GM18951 (cell line): Measurements from ENCODE around the gene EIF4E3.

Experiments
- POLR2A ChIP-seq: IDR thresholded peaks from 4 replicates; pipeline ENCODE4 v1.6.1; 2011; ENCODE audit warnings: mild to moderate bottlenecking; ENCODE audit not compliant: insufficient read length, insufficient read depth; ENCODE audit errors: extremely low read depth
- in situ Hi-C: fragments of 300-500 bp; cut with MboI; formaldehyde crosslinking; loops from one replicate; pipeline ENCODE4 v1.12.0; 2022; ENCODE audit warnings: low sequenced_read_pairs, mixed read lengths, inconsistent platforms; ENCODE audit not compliant: unreplicated experiment

EIF4E3 gene

DNA sequence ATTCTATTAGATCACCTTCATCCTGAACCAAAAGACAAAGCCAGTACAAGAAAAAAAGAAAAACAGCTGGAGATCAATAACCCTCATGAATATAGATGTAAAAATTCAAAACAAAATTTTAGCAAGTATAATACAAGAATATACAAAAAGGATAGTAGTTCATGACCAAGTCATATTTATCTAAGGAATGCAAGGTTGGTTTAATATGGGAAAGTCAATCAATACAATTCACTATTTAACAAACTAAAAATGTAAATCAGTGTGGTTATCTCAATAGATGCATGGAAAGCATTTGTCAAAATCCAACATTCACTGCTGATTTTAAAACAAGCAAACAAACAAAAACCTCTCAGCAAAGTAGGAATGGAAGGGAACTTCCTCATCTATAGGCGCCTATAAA lies 17.4 kb upstream of the EIF4E3 start:
- no peak for TF ChIP-seq POLR2A
- in situ Hi-C loops = no loop called here

DNA sequence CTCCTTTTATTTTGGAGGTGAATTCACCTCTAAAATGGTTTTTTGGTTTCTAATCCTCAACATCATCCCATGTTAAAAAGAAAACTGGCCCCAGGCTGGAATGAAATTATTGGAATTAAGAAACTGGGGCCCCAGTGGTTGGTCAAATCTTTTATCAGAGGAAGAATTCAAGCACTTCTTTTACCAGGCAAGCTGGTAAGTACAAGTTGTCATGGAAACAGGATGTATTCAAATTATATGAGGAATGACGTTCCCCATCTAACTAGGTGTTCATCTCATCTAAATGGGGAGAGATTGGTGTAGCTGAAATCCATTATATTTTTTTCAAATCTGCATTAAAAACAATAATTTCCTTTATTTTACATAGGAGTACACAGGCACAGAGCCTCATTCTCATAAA lies 9.7 kb upstream of the EIF4E3 start:
- in situ Hi-C loops = no loop called here
- no peak for TF ChIP-seq POLR2A

DNA sequence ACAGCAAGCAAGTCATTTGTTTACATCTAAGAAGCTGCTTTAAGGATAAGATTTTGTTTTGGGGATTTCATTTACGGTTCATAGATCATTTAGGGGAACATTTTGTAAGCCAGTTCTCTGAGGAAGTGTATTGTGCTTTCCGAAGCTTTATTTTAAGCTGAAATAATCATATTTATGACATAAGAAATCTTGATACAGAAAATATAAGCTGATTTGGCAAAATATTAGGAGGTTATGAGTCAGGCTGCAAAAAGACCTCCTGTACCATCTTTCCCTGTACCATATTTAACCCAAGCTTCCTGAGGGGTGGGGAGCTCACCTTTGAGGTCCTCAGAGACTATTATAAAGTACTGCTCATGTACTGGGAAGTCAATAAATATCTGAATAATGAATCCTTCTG lies 8.1 kb upstream of the EIF4E3 start:
- in situ Hi-C loops = no loop called here
- TF ChIP-seq POLR2A = no peak

DNA sequence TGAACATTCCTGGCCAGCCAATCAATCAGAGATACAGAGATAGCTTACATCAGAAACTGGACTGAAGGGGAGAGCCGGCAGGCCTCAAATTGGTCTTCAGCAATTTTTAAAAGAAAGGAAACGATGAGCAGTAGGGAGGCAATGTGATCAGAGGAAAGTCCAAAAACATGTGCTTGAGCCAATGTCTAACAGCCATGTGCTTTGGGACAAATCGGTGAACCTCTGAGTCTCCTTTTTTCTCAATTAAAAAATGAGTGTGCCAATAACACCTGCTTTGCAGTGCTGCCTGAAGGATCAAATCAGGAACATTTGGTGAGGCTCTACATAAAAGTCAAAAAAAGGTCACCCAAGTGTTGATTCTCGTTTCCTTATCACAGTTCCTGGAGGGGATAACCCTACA lies 7.4 kb upstream of the EIF4E3 start:
- in situ Hi-C loops = no loop called here
- no peak for TF ChIP-seq POLR2A

DNA sequence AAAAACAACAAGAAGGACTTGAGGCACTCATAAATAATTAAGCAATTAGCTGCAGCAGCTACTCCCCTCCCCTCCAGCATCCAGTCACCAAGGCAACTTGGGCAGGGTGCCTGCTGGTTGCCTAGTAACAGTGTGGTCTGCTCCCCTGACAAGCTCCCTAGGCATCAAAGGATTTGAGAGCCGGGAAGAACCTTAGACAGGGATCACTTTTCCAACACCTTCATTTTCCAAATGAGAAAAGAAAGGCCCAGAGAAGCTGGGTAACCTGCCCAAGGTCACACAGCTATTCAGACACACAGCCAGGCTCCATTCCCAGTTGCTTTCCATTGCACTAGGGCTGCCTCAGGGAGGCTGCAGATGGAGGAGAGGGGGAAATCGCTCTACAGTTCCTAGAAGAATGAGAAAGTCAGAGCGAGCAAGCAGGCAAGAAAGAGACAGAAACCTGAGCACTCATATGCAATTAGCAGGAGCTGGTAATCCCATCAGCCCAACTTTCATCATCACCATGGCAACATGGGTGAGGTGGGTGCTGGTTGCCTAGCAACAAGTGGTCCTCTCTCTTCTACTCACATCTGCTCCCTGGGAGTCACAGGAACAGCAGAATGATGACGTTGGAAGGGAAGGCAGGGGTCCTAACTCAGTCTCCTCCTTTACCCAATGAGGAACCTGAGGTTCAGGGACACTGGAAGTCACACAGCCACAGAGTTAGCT lies 3.6 kb upstream of the EIF4E3 start:
- no peak for TF ChIP-seq POLR2A
- in situ Hi-C loops = no loop called here

DNA sequence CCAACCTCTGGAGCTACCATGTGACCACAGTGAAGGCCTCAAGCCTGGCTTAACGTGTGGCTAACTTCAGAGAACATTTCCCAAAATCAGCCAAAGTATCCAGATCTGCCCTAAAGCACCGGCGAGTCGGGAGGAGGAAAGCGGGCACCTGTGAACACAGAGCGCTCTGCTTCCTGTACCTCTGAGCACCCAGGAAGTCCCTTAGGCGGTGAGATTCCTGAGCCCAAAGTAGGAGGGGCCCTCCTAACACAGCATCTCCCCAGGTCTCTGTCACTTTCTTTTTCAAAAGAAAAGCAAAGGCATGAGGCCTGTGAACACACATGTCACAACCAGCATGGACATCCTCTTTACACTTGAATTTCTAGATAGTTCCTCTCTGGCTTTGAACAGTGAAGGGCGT lies 944 bp upstream of the EIF4E3 start:
- in situ Hi-C loops = no loop called here
- TF ChIP-seq POLR2A = no peak

DNA sequence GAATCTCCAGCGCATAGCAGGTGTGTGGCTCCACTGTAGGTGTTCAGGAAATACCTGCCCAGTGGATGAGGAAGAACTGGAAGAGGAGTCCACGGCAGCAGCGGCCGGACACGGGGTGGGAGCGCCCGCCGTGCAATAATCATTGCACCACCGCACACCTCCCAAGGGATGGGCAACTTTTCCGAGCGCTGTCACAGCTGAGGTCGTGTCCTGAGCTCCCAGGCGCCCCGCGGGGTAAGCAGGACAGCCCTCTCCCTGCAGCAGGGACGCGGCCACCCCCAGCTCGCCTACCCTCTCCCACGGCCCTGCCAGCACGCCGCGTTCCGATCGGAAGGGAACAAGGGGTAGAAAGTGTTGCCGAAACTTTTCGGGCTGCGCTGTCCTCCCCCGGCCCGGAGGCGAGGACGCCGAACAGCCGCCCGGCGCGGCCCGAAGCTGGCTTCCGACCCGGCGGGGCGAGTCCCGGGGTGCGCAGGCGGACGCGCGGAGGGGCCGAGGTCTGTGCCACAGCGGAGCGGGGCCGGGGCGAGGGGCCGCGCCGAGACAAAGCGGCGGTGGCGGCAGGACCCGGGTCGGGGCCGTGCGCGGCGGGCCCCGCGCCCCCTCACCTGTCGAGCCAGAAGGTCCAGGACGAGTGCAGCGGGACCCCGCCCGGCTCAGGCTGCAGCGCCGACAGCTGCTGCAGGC lies 475 bp downstream of the EIF4E3 start:
- in situ Hi-C loops = loop anchor here (25.0 kb wide), 1 partner anchor 1363 kb away; no protein-coding TSS in a partner anchor
- no peak for TF ChIP-seq POLR2A

DNA sequence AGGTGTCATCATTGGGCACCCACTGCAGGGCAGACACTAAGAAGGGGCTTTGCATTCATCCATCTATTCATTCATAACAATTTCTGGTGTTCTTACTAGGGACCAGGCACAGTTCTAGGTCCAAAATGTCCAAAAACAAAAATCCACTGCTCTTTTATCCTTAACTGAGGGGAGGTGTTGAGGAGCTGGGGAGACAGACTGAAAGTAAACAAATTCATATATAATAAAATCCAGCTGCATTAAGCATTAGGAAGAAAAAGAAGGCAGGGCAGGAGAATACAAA lies 1.1 kb downstream of the EIF4E3 start:
- in situ Hi-C loops = loop anchor here (25.0 kb wide), 1 partner anchor 1363 kb away; no protein-coding TSS in a partner anchor

DNA sequence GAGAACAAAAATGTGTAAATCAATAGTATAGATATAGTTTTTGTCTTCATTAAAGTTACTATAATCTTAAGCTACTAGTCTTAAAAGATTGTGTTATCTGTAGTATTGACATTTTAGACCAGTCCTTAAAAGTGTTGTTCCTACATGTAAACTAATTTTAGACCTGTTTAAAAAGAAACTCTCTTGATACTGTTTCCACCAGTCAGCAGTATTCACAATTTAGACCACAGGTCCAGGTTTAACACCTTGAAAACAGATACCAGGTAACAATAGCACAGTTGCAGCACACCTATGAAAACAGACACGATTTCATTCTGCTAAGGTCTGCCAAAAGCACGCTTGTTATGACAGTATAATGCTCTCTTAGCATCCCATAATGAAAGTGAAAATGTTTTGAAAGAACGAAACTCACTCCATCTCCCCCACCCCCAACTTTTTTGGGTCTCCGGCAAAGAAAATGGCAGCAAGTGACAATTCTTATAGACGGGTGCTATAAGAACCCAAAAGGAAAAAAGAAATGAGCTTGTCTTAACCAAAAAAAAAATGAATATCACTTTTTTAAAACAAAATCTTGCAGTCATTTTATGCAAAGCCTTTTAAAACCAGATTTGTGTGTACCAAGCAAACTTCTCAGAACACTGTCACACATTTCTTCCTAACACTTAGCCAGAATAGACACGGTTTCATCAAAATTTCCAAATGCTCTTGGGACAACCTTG lies 1.6 kb downstream of the EIF4E3 start:
- in situ Hi-C loops = loop anchor here (25.0 kb wide), 1 partner anchor 1364 kb away; no protein-coding TSS in a partner anchor

More for the DNA sequence above, 1.1 kb downstream of the EIF4E3 start:
- no peak for TF ChIP-seq POLR2A

DNA sequence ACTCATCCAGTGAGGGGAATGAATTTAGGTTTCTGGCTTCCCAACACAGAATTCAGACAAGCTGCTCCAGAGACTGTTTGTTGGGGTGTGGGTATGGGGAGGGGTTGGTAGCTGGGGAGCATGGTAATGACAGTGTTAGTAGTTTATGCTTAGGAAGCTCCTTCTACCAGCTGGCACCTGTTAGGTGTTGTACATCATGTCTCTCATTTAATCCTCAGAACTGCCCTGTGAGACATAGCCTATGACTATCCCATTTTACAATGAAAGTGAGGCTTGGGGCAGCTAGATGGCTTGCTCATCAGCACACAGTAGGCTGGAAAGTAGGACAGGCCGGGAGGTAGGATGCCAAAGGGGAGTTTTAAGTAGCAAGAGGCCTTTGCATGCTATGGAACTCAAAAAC lies 2.5 kb downstream of the EIF4E3 start:
- in situ Hi-C loops = loop anchor here (25.0 kb wide), 1 partner anchor 1365 kb away; no protein-coding TSS in a partner anchor
- TF ChIP-seq POLR2A = no peak

More for the DNA sequence above, 1.6 kb downstream of the EIF4E3 start:
- no peak for TF ChIP-seq POLR2A

DNA sequence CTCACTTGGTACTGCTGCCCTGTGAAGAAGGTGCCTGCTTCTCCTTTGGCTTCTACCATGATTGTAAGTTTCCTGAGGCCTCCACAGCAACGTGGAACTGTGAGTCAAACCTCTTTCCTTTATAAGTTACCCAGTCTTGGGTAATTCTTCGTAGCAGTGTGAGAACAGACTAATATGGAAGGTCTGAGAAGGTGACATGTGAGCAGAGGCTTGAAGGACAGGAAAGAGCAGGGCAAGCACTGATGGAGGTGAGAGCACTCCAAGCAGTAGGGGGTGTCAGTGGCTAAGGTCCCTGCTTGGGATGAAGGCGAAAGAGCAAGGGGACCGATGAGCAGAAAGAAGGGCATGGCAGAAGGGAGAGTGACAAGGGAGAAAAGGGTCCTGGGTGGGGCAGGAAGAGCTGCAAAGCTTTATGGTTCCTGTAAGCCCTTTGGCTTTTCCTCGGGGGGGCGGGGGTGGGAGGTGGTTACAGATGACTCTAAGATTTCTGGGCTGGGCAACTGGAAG lies 3.5 kb downstream of the EIF4E3 start:
- in situ Hi-C loops = loop anchor here (25.0 kb wide), 1 partner anchor 1366 kb away; no protein-coding TSS in a partner anchor
- no peak for TF ChIP-seq POLR2A

DNA sequence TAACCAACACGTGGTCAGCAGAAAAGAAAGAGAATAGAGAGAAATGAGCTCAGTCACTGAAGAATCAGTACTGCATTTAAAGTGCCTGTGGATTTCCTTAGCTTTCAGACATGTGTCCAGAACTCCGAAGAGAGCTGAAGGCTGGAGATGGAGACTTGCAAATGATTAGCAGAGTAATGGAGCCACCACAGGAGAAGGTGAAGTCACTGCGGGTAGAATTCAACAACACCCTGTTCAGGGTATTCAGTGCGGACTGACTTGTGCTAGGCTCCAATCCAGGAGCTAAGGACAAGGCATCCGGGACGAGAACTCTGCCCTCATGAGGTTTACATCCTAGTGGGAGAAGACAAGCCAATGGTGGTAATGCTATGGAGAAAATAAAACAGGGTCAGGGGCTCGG lies 4.2 kb downstream of the EIF4E3 start:
- in situ Hi-C loops = loop anchor here (25.0 kb wide), 1 partner anchor 1366 kb away; no protein-coding TSS in a partner anchor

DNA sequence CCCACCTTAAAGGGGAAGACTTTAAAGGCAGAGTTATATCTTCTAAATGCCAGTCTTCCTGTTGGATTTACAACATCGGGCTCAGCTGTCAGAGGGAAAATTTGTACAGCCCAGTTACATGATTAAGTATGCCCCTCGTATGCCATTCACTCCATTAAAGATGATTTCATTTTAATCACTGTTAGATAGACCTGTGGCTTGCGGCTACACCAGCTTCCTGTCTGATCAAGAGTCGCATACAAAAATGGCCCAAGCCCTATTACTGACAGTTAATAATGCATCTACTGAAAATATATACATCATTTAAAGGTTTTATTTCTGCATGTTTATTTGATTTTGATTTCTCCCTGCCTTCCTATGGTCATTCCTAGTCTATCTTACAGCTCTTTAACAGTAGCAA lies 7.1 kb downstream of the EIF4E3 start:
- TF ChIP-seq POLR2A = no peak
- in situ Hi-C loops = loop anchor here (25.0 kb wide), 1 partner anchor 1369 kb away; no protein-coding TSS in a partner anchor

More for the DNA sequence above, 4.2 kb downstream of the EIF4E3 start:
- no peak for TF ChIP-seq POLR2A
